Measurements from ENCODE around the gene AOPEP.
A peak's percentile ranks its signal among the peaks of the same experiment; 100 is the strongest.

Gene AOPEP

GRCh38 chr9:95107976-95108375 is 381.5 kb downstream of the AOPEP start:
- peak overlapping the region; percentile 38 for H3K27ac ChIP-seq
- no peak for TF ChIP-seq CTCF (conservative IDR thresholded peaks at IDR 0.05; ENCODE audit: low read depth)
- CTCF ChIA-PET = interaction anchor here (1.6 kb wide), 1 partner anchor 20 kb away, joined by 5 read pairs; no protein-coding TSS in a partner anchor
- DNase-seq (ENCODE audit: low spot score) = no peak
- POLR2A ChIA-PET (ENCODE audit: low non-redundant PET) = no interaction called here

DNA sequence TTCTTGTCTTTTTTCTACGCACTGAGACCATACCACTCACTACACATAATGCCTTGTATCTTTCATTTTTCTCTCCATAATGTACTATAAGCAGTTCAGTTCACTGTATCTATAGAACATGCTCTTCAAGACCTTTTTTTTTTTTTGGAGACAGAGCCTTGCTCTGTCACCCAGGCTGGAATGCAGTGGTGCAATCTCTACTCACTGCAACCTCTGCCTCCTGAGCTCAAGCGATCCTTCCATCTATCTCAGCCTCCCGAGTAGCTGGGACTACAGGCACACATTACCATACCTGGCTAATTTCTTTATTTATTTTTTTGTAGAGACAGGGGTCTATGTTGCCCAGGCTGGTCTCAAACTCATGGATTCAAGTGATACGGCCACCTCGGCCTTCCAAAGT is 382.3 kb downstream of the AOPEP start:
- TF ChIP-seq CTCF (conservative IDR thresholded peaks at IDR 0.05; ENCODE audit: low read depth) = no peak
- POLR2A ChIA-PET (ENCODE audit: low non-redundant PET) = no interaction called here
- CTCF ChIA-PET = no interaction called here
- no peak overlapping the region for H3K27ac ChIP-seq
- DNase-seq (ENCODE audit: low spot score) = no peak

- POLR2A ChIA-PET (ENCODE audit: low non-redundant PET) = no interaction called here
- H3K27ac ChIP-seq = peak overlapping the region; percentile 22
- no peak for DNase-seq (ENCODE audit: low spot score)
- no peak for TF ChIP-seq CTCF (conservative IDR thresholded peaks at IDR 0.05; ENCODE audit: low read depth)
- CTCF ChIA-PET = interaction anchor here (1.0 kb wide), 1 partner anchor 18 kb away, joined by 4 read pairs; no protein-coding TSS in a partner anchor
Observed at GRCh38 chr9:95109456-95109855, 383.0 kb downstream of the AOPEP start.

GRCh38 chr9:95110921-95111525 is 384.5 kb downstream of the AOPEP start:
- POLR2A ChIA-PET (ENCODE audit: low non-redundant PET) = interaction anchor here (0.7 kb wide), 1 partner anchor 11 kb away, joined by 3 read pairs; no protein-coding TSS in a partner anchor
- CTCF ChIA-PET = interaction anchor here (0.6 to 0.7 kb wide), 2 partner anchors 13 to 1181 kb away, joined by 3 read pairs; no protein-coding TSS in a partner anchor
- DNase-seq (ENCODE audit: low spot score) = no peak
- H3K27ac ChIP-seq = peak overlapping the region; percentile 20
- TF ChIP-seq CTCF (conservative IDR thresholded peaks at IDR 0.05; ENCODE audit: low read depth) = no peak

DNA sequence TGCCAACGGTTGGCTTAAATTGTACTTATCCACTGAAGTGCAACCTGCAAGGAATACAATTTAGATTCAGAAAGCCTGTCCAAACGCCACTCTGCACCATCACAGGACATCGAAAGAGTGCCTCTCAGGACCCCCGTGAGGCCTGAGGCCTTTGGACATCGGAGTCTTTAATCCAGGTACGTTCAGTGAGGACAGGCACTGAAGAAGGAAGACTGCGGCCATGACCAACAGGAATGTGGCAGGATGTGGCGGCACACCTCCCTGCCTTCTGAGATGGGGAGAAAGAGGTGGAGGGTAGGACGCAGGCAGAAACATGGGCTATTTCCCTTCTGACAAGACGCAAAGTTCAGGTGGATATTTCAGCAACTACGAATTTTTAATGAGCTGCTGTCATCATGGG is 385.2 kb downstream of the AOPEP start:
- POLR2A ChIA-PET (ENCODE audit: low non-redundant PET) = interaction anchor here (0.7 kb wide), 1 partner anchor 12 kb away, joined by 3 read pairs; no protein-coding TSS in a partner anchor
- no peak for DNase-seq (ENCODE audit: low spot score)
- CTCF ChIA-PET = no interaction called here
- peak overlapping the region; percentile 20 for H3K27ac ChIP-seq
- TF ChIP-seq CTCF (conservative IDR thresholded peaks at IDR 0.05; ENCODE audit: low read depth) = no peak

GRCh38 chr9:95112436-95113280 is 386.2 kb downstream of the AOPEP start:
- ChIA-PET CTCF (no interaction called here), POLR2A (ENCODE audit: low non-redundant PET) (no interaction called here)
- TF ChIP-seq CTCF (conservative IDR thresholded peaks at IDR 0.05; ENCODE audit: low read depth) = no peak
- DNase-seq (ENCODE audit: low spot score) = no peak
- H3K27ac ChIP-seq = peak overlapping the region; percentile 18
